ENCODE data around the gene LSAMP.

DNA sequence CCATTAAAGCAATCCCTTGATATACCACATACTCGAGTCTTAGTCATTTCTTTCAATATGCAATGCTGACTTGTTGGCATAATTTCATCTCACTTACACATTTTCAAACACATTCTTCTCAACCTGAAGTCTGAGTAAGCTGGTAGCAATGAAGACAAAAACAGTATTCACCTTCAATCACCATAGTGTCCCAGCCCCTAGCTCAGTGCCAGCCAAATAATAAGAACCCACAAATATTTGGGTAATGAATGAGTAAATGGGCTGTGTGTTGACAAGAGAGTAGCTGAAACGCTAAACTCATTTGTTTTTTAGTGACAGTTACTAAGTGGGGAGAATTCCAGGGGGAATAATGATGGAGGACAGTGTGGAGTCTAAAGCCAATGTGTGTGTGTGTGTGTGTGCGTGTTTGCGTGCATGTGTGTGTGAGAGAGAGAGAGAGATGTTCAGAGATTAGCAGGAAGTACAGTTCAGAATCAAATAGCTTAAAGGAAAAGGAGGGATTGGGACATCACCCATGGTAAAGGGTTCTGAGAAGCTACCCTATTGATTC is 656.3 kb downstream of the LSAMP start:
- TF ChIP-seq CTCF (conservative IDR thresholded peaks at IDR 0.05; ENCODE audit: low read length) (no peak), EZH2phosphoT487 (IDR thresholded peaks at IDR 0.05; ENCODE audit: borderline replicate concordance) (no peak)
